PFSK-1 (cell line): ENCODE data around the gene ABI2.

Source experiments
- FOXP2 ChIP-seq: optimal IDR thresholded peaks from 2 replicates; pipeline ENCODE3; 2011; ENCODE audit warnings: borderline replicate concordance, control low read depth, inconsistent platforms; ENCODE audit not compliant: insufficient read depth; ENCODE audit errors: extremely low read length, extremely low read depth
- POLR2AphosphoS5 ChIP-seq: IDR thresholded peaks from 2 replicates; pipeline ENCODE4 v1.6.1; 2012; ENCODE audit warnings: low read depth, mild to moderate bottlenecking, control low read depth, low read length, moderate library complexity
- REST ChIP-seq, 2 experiments: IDR thresholded peaks; 2 replicates each; pipeline versions ENCODE4 v1.6.1 to v1.8.0; 2011 to 2012; ENCODE audit warnings: low read depth in 2 of 2, low read length in 2 of 2, control low read depth in 1 of 2, inconsistent platforms in 1 of 2, mild to moderate bottlenecking in 1 of 2, moderate library complexity in 1 of 2; ENCODE audit not compliant: insufficient read depth in 1 of 2
- SIN3A ChIP-seq: IDR thresholded peaks from 2 replicates; pipeline ENCODE4 v1.6.1; 2012; ENCODE audit warnings: mild to moderate bottlenecking, low read length, moderate library complexity, borderline replicate concordance; ENCODE audit not compliant: insufficient read depth

DNA sequence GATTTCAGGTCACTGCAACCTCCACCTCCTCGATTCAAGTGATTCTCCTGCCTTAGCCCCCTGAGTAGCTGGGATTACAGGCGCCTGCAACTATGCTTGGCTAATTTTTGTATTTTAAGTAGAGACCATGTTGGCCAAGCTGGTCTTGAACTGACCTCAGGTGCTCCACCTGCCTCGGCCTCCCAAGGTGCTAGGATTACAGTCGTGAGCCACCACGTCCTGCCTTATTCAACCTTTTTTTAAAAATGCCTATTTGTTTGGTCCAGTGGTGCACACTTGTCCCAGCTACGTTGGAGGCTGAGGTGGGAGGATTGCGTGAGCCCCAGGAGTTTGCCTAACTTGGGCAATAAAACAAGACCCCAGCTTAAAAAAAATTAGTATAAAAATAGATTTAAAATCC, 46.1 kb upstream of the ABI2 start:
- TF ChIP-seq POLR2AphosphoS5, result no peak
- no peak for TF ChIP-seq FOXP2
- TF ChIP-seq REST (IDR thresholded peaks at IDR 0.05; ENCODE audit: insufficient read depth in 1 of 2, low read depth in 2 of 2, low read length in 2 of 2), result no peak
- TF ChIP-seq SIN3A, result no peak
